ENCODE measurements around the gene DCTN2. TPM values are rescaled to one million over a fixed set of nuclear protein-coding genes. Genes with fewer than 3 reads are reported as not detected.

Gene DCTN2
- total and polyA plus RNA-seq, 2 donors (not counting 1 experiment from before 2014, with no cell fraction given), result 59.4 to 94.3 TPM

DNA sequence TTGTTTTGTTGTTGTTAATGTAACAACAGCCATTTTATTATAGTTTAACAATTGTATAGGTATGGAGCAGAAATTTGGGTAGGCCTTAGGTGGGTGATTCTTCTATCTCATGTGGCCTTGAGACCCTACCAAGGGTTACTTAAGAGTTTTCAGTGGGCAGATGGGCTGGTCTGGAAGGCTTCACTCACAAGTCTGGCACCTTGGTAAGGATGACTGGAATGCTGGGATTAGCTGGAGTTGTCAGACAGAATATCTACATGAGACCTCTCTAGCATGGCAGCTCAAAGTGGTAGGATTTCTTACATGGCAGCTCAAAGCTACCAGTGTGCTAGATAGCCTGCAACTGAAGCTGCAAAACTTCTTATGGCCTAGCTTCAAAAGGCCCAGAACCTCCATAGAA, 61.3 kb downstream of the DCTN2 start:
- POLR2A ChIA-PET, result interaction anchor here (0.6 to 1.5 kb wide), 4 partner anchors 8 to 31 kb away, joined by 3 to 4 read pairs (median 4); no protein-coding TSS in a partner anchor
- H3K9me3 Mint-ChIP-seq (ENCODE audit: insufficient read depth), result no peaks in the 10 kb centered on the region

DNA sequence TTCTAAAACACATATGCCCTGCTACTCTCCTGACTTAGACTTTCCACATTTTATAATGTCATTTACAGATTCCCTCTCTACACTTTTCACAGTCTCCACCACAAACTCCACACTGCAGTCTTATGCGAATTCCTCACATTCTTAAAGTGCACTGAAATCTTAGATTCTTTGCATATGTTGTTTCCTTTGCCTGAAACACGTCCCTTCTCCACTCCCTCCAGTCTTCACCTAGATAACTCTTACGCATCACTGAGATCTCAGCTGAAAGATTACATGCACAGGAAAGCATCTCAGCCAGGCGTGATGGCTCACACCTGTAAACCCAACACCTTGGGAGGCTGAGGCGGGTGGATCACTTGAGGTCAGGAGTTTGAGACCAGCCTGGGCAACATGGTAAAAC, 63.5 kb downstream of the DCTN2 start:
- DNase-seq, result no peak
- WGBS (ENCODE audit: insufficient coverage), result 82% methylated on average over 4 of the region's 5 CpGs
- H3K27ac ChIP-seq (ENCODE audit: low read length in 2 of 2), result peak overlapping the region in 1 of 2 donors; percentile 25

More for the DNA sequence above, 61.3 kb downstream of the DCTN2 start:
- Histone ChIP-seq H2AFZ (ENCODE audit: insufficient read depth, low read depth, low read length, poor library complexity, severe bottlenecking) (no peak overlapping the region), H4K20me1 (ENCODE audit: control insufficient read depth, insufficient read depth, low read length, poor library complexity, severe bottlenecking) (peaks cover 5% of the 10 kb centered on the region), H3K9me3 (ENCODE audit: control extremely low read depth in 1 of 3, control insufficient read depth in 2 of 3, insufficient read depth in 1 of 3, low read length in 2 of 3) (no peaks in the 10 kb centered on the region), H3K79me2 (ENCODE audit: control insufficient read depth, insufficient read depth, low read length) (peaks cover 67% of the 10 kb centered on the region), H3K4me2 (replicated peaks; ENCODE audit: low read depth, low read length, poor library complexity, severe bottlenecking) (no peak overlapping the region), H3K27ac (ENCODE audit: low read length in 2 of 2) (no peak overlapping the region), H3K4me3 (ENCODE audit: control extremely low read depth in 1 of 5, extremely low read depth in 1 of 5, insufficient read depth in 1 of 5, low read depth in 2 of 5, low read length in 4 of 5) (no peak overlapping the region), H3K36me3 (replicated peaks in 1 of 2; ENCODE audit: control extremely low read depth in 1 of 2, control insufficient read depth in 1 of 2, extremely low read depth in 1 of 2, insufficient read depth in 2 of 2, low read length in 1 of 2) (peaks cover 0 to 17% of the 10 kb centered on the region in 2 experiments), H3K27me3 (replicated peaks in 1 of 4; ENCODE audit: control extremely low read depth in 1 of 4, control insufficient read depth in 3 of 4, insufficient read depth in 4 of 4, low read length in 3 of 4) (no peaks in the 10 kb centered on the region), H3K9ac (ENCODE audit: low read length) (no peak overlapping the region), H3K4me1 (ENCODE audit: control insufficient read depth in 2 of 2, insufficient read depth in 2 of 2, low read length in 2 of 2) (peaks cover 33 to 40% of the 10 kb centered on the region in 2 donors)
- Mint-ChIP-seq H3K4me3 (no peak overlapping the region), H3K27me3 (no peaks in the 10 kb centered on the region), H3K27ac (peak overlapping the region; percentile 53), H3K4me1 (peaks cover 37% of the 10 kb centered on the region)
- intact Hi-C loops (cut with micrococcal nuclease), result loop anchor here (2.0 to 10.0 kb wide), 3 partner anchors 55 to 733 kb away; partner anchors contain the start of genes CDK4, MARCHF9, PRIM1 and R3HDM2
- CTCF ChIA-PET, result interaction anchor here (2.3 to 3.3 kb wide), 3 partner anchors 9 to 27 kb away, joined by 10 to 18 read pairs (median 15); partner anchors contain the start of gene GLI1
- no peak for DNase-seq
- TF ChIP-seq, protein P1, sequence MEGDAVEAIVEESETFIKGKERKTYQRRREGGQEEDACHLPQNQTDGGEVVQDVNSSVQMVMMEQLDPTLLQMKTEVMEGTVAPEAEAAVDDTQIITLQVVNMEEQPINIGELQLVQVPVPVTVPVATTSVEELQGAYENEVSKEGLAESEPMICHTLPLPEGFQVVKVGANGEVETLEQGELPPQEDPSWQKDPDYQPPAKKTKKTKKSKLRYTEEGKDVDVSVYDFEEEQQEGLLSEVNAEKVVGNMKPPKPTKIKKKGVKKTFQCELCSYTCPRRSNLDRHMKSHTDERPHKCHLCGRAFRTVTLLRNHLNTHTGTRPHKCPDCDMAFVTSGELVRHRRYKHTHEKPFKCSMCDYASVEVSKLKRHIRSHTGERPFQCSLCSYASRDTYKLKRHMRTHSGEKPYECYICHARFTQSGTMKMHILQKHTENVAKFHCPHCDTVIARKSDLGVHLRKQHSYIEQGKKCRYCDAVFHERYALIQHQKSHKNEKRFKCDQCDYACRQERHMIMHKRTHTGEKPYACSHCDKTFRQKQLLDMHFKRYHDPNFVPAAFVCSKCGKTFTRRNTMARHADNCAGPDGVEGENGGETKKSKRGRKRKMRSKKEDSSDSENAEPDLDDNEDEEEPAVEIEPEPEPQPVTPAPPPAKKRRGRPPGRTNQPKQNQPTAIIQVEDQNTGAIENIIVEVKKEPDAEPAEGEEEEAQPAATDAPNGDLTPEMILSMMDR (IDR thresholded peaks at IDR 0.05), result no peak
- TF ChIP-seq EZH2 (IDR thresholded peaks at IDR 0.05; ENCODE audit: borderline replicate concordance, insufficient read depth, low read depth, low read length, poor library complexity, severe bottlenecking), result no peak
- no peak for ATAC-seq (ENCODE audit: low read depth)

More for the DNA sequence above, 63.5 kb downstream of the DCTN2 start:
- peak overlapping the region; percentile 30 for H3K4me2 ChIP-seq (replicated peaks; ENCODE audit: low read depth, low read length, poor library complexity, severe bottlenecking)
- no peak overlapping the region for H3K4me3 ChIP-seq (ENCODE audit: control extremely low read depth in 1 of 5, extremely low read depth in 1 of 5, insufficient read depth in 1 of 5, low read depth in 2 of 5, low read length in 4 of 5)
- no peaks in the 10 kb centered on the region for H3K27me3 ChIP-seq (replicated peaks in 1 of 4; ENCODE audit: control extremely low read depth in 1 of 4, control insufficient read depth in 3 of 4, insufficient read depth in 4 of 4, low read length in 3 of 4)
- ChIA-PET CTCF (interaction anchor here (0.6 to 1.5 kb wide), 2 partner anchors 21 to 43 kb away, joined by 3 read pairs; no protein-coding TSS in a partner anchor), POLR2A (interaction anchor here (0.7 kb wide), 1 partner anchor 53 kb away, joined by 10 read pairs; no protein-coding TSS in a partner anchor)
- H3K27me3 Mint-ChIP-seq, result no peaks in the 10 kb centered on the region
- H3K36me3 ChIP-seq (replicated peaks in 1 of 2; ENCODE audit: control extremely low read depth in 1 of 2, control insufficient read depth in 1 of 2, extremely low read depth in 1 of 2, insufficient read depth in 2 of 2, low read length in 1 of 2), result no peaks in the 10 kb centered on the region
- no peak overlapping the region for H3K4me3 Mint-ChIP-seq
- no peak overlapping the region for H2AFZ ChIP-seq (ENCODE audit: insufficient read depth, low read depth, low read length, poor library complexity, severe bottlenecking)
- no peak for ATAC-seq (ENCODE audit: low read depth)
- H3K79me2 ChIP-seq (ENCODE audit: control insufficient read depth, insufficient read depth, low read length), result peaks cover 58% of the 10 kb centered on the region
- H3K9me3 ChIP-seq (ENCODE audit: control extremely low read depth in 1 of 3, control insufficient read depth in 2 of 3, insufficient read depth in 1 of 3, low read length in 2 of 3), result no peaks in the 10 kb centered on the region
- peaks cover 3% of the 10 kb centered on the region for H4K20me1 ChIP-seq (ENCODE audit: control insufficient read depth, insufficient read depth, low read length, poor library complexity, severe bottlenecking)
- intact Hi-C loops (cut with micrococcal nuclease), result loop anchor here (10.0 kb wide), 1 partner anchor 271 kb away; the partner anchor contains the start of genes CDK4 and MARCHF9
- peaks cover 49% of the 10 kb centered on the region for H3K4me1 Mint-ChIP-seq
- H3K27ac Mint-ChIP-seq, result peak overlapping the region; percentile 54
- no peak for TF ChIP-seq EZH2 (IDR thresholded peaks at IDR 0.05; ENCODE audit: borderline replicate concordance, insufficient read depth, low read depth, low read length, poor library complexity, severe bottlenecking)
- TF ChIP-seq, protein P1 (IDR thresholded peaks at IDR 0.05), result no peak
- no peaks in the 10 kb centered on the region for H3K9me3 Mint-ChIP-seq (ENCODE audit: insufficient read depth)
- peaks cover 48 to 52% of the 10 kb centered on the region in 2 donors for H3K4me1 ChIP-seq (ENCODE audit: control insufficient read depth in 2 of 2, insufficient read depth in 2 of 2, low read length in 2 of 2)
- no peak overlapping the region for H3K9ac ChIP-seq (ENCODE audit: low read length)
